NCI-H187 treated with DMSO at 0.1 percent for 48 hours (cell line): ENCODE results near the gene PPIL6.
"Not testable (repeated sequence)": the region's sequence is repeated elsewhere in the genome, so short reads cannot be mapped to it uniquely, and the experiment has no call there.

Source experiments
- DNase-seq: peaks from one replicate; lab custom pipeline; 2025; lab: John Stamatoyannopoulos, UW

The PPIL6 gene

DNA sequence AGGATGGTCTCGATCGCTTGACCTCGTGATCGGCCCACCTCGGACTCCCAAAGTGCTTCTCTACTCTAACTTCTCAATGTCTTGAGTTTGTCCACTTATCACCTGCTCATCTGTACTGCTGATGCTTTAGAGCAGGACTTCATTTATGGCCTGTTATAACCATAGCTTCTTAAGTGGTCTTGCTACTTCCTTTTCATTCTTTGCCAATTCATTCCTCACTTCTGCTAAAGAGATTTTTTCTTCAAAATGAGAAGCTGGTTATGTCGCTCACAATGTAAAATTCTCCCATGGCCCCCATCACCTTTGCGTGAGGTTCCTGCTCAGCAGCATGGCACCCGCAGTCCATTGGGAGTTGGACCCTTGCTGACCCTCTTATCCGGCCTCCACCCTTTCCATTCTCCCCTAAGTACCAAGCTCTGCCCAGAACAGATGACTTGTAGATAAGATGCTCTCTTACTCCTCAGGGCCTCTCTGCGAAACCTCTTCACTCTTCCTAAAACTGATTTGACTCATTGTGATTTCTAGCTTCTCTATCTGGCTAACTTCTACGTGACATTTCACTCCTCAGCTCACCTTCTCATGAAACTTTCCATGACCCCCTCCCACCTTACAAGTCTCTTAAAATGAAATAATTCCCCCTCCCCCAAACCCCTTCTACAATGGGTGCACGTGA, 44.2 kb downstream of the PPIL6 start:
- no peak for DNase-seq

- no peak for DNase-seq
Measured at GRCh38 chr6:109393886-109394281, 46.5 kb downstream of the PPIL6 start.

DNA sequence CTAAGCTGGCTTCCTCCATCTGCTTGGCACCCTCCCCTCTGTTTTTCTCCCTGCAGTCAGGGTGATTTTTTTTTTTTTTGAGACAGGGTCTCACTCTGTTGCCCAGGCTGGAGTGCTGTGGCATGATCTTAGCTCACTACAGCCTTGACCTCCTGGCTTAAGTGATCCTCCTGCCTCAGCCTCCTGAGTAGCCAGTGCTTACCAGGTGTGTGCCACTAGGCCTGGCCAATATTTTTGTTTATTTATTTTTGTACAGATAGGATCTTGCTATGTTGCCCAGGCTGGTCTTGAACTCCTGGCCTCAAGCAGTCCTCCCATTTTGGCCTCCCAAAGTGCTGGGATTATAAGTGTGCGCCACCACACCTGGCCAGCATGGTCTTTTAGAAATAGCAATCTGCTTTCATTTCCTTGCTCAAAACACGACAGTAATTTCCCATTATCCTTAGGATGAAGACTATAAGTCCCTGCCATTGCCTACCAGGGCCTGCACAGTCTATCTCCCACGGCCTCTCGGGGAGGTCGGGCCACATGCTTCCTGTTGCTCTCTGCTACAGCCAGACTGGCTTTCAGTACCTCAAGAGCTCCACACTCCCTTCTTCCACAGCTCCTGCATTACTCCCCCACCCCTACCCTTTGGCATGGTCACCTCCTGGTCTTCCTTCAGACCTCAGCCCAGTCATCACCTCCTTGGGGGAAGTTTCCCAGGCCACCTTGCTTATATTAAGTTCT, 47.1 kb downstream of the PPIL6 start:
- no peak for DNase-seq

- no peak for DNase-seq
Measured at GRCh38 chr6:109389650-109390274, 50.7 kb downstream of the PPIL6 start.

GRCh38 chr6:109388265-109388664, 52.2 kb downstream of the PPIL6 start:
- DNase-seq: no peak

- no peak for DNase-seq
Measured at GRCh38 chr6:109383438-109383940, 56.9 kb downstream of the PPIL6 start.

GRCh38 chr6:109382576-109383437, 57.6 kb downstream of the PPIL6 start:
- peak; percentile 51 for DNase-seq

DNA sequence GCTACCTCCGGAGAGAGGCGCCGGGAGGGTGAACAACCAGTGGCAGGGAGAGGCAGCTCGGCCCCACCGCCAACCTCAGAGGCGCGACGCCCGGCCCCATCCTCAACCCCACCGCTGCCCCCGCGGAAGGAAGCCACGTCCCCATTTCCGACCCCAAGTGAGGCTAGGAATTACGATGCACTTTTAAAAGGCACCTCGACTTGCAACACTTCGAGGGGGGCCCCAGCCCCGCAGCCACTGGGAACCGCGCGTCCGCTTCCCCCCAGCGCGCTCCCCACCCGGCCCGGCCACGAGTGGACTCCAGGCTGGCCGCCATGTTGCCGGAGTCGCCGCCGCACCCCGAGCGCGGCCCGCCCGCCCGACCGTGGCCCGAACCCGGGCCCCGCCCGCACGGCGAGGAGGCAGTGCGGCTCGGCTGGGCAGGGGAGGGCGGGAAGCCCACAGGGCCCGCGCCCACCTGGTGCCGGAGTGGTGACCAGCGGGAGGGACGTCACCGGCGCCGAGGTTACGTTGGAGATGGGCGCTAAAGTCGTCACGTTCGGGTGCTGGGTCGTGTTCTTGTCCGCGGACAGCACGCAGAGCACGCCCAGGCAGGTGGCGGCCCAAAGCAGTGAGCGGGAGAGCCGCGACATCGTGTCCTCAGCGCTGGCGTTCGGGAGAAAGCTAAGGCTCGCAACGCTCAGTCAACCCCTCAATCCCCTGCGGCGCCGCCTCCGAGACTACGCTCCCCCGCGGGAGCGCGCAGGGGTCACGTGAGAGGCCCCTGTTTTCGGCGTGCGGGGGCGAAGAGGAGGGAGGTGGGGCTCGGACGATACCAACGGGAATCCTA, 58.5 kb downstream of the PPIL6 start, which contains the start of gene CD164:
TSS of gene CD164 (minus strand) at position 721 of the 829 bp plus-strand sequence. CDS start at position 632, 89 bp downstream.
- peak; percentile 47 for DNase-seq

GRCh38 chr6:109381061-109381746, 59.2 kb downstream of the PPIL6 start:
- no peak for DNase-seq

DNA sequence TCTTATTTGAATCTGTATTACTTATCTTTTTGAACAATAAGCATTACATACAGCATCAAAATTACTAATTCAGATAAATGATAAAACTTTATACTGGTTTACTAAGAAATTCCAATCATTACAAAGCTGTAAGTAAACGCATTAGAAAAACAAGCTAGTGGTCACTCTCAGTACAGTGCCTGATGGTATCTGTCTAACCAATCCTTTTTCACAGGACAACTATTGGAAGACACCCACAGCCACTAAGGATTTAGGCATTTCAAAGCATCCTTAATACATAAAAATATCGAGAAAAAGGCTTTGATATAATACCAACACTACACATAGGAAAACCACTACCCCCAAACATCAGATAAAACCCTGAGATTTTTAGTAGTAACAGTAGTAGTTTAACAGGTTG, 60.7 kb downstream of the PPIL6 start:
- no peak for DNase-seq

DNA sequence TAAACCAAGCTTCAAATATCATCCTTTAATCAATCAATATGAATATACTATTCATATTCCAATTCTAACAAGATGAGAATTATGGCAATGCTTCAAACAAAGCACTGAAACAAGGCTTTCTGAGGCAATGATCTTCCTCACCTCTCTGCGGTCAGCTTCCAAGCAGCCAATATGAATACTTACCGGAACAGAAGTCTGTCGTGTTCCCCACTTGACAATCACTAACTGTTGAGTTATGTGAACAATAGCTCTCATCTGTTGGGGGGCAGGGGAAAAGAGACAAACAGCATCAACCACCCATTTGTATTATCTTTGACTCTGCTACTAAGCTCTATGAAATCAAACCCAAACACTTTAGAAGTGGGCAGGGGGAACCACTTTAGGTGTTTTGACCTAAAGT, 62.7 kb downstream of the PPIL6 start:
- no peak for DNase-seq

- no peak for DNase-seq
Measured at GRCh38 chr6:109374326-109374892, 66.0 kb downstream of the PPIL6 start.

DNA sequence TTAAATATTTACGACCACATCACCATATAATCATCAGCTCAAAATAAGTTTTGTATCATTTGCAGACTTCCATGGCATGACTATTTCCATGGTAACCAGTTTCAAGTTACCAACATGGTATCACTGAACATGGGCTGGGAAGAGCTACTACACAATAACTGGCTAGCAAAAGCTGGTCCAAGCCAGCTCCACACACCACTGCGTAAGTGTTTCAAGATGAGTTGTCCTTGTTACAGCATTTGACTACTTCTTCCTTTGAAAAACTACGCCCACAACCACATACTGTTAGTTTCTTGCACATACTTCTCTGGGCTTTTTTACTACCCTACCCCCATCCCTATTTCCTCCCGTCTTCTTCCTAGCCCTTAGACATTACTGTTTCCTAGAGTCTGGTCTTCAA, 66.7 kb downstream of the PPIL6 start:
- DNase-seq: no peak

DNA sequence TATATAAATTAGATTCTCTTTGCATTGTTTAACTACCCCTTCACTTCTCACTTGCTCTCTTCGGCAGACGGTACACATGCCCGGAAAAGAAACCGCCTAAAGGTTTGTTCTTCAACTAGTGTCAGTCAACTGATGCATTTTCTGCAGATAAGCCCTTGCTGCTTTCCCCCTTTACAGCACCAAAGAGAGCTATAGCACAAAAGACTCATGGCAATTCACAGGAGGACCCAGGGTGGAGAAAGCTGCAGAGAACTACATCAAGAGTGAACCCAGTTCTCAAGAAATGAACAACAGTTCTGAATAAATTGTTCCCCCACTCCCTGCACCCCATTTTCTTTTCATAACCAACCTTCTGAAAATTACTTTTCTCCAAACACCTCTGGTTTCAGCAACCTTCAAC, 67.1 kb downstream of the PPIL6 start:
- DNase-seq: no peak

DNA sequence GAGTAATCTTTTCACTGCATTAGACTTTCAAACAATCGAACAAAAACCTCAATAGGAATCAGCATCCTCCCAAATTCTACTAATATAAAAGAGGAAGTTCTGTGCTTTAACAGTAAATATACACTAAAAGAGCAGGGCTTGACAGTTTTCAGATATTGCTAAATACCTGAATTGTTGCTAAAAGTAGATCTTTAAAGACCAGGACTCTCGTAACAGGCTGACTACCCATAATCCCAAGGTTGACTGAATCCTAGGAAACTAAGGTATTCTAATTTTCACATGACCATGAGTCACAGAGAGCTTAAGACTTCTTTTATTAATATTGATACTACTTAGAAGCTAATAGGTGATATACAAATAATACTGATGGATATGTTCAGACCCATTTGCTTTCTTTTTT, 68.3 kb downstream of the PPIL6 start:
- DNase-seq: no peak

DNA sequence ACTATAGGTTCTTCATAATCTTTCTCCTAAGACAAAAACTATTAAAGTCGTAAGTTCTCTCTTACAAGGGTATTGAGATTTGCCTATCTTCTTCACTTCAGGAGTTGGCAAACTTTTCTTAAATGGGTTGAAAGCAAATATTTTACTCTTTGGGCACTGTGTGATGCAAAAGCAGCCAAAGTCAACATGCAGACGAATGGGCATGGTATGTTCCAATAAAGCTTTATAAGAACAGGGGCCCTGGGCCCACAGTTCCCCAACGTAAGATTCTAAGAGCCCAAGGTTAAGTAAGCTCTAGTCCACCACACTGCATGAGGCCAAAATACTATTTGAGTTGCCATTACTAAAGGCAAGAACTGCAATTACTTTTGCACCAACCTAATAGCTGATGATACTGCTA, 69.6 kb downstream of the PPIL6 start:
- DNase-seq: no peak

DNA sequence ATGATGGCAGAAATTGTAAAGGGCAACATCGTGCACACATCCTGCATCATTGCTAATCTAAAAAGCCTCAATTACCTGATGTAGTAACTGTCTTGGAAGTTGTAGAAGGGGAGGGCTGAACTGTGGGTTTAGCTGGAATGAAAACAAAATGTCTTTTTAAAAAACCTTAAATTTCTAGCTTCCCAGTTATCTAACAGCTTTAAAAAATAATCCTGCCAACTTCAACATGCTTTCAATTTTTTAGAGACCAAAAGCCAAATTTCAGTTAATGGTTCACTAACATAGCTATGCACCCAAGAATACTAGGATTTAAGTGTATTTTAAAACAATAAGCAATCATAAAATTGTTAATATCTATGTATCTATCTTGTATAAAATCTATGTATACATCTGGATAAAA, 70.1 kb downstream of the PPIL6 start:
- no peak for DNase-seq

GRCh38 chr6:109369728-109370127, 70.7 kb downstream of the PPIL6 start:
- DNase-seq: no peak

- not testable (repeated sequence) for DNase-seq
Measured at GRCh38 chr6:109364382-109365078, 75.9 kb downstream of the PPIL6 start.

DNA sequence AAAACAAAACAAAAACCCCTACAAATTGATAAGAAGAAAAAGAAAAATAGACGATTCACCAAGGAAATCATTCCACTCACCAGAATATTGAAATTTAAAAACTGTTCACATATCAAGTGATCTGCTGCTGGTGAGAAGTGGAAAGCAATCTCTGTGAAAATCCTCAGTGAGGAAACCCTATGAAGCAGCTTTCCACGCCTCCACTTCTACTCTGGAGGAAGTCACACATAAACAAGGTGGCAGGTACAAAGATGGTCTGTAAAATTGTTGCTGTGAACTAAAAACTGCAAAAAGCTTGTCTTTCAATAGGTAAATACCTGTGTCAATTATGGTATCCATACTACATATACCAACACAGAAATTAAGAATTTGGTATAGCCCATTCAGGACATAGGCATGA, 76.7 kb downstream of the PPIL6 start:
- DNase-seq: no peak
